ENCODE results near the gene THOC6.
A peak's percentile ranks its signal among the peaks of the same experiment; 100 is the strongest.

GRCh38 chr16:3028716-3029319 is 5.0 kb downstream of the THOC6 start:
- TF ChIP-seq MYC (IDR thresholded peaks at IDR 0.05; ENCODE audit: low read depth, low read length) = no peak
- no peak for TF ChIP-seq MYC (CRISPR knock-in tag; IDR thresholded peaks at IDR 0.05; ENCODE audit: borderline replicate concordance, low read depth)
- no peak for TF ChIP-seq CBX1 (IDR thresholded peaks at IDR 0.05; ENCODE audit: low read depth)
- TF ChIP-seq ZNF23 (CRISPR knock-in tag; IDR thresholded peaks at IDR 0.05) = no peak
- TF ChIP-seq MAX (CRISPR knock-in tag; IDR thresholded peaks at IDR 0.05) = no peak
- TF ChIP-seq POLR2A (conservative IDR thresholded peaks at IDR 0.05) = peak; percentile 13; the same call in 1 of the 2 replicates

Data from K562 (cell line).